HG03571 (cell line): ENCODE results near the gene ANXA3.
"Not testable (repeated sequence)": the region's sequence is repeated elsewhere in the genome, so short reads cannot be mapped to it uniquely, and the experiment has no call there.

ENCODE experiments used
- ATAC-seq: cut with Tn5 transposase; IDR thresholded peaks from one replicate; pipeline ENCODE4 v1.9.1; 2021; ENCODE audit not compliant: unreplicated experiment

Gene ANXA3

GRCh38 chr4:78551420-78552351 lies at the start of gene ANXA3:
Gene ANXA3 (plus strand): TSS chr4:78551770. CDS start chr4:78554474, 2,704 bp downstream.
- no peak for ATAC-seq

DNA sequence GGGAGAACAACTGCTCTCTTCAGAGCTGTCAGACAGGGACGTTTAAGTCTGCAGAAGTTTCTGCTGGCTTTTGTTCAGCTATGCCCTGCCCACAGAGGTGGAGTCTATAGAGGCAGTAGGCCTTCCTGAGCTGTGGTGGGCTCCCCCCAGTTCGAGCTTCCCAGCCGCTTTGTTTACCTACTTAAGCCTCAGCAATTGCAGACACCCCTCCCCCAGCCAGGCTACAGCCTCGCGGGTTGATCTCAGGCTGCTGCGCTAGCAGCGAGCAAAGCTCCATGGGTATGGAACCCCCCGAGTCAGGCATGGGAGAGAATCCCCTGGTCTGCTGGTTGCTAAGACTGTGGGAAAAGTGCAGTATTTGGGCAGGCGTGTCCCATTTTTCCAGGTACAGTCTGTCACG lies 45.3 kb upstream of the ANXA3 start:
- ATAC-seq: not testable (repeated sequence)

DNA sequence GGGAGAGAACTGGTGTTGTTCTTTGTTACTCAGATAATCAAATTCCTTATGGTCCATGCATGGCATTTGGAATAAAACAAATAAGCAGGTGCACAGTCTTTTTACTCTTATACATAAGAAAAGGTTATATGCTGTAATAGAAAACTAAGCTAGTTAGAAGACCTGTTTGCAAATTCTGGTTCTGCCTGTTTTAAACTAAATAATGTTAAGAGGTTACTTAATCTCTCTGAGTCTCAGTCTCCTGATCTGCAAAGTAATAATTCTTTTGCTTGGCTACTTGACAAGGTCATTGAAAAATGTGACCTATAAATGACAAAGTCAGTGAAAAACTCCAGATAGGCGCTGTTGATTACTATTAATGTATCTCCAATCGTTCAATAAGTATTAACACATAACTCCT lies 42.5 kb upstream of the ANXA3 start:
- no peak for ATAC-seq

DNA sequence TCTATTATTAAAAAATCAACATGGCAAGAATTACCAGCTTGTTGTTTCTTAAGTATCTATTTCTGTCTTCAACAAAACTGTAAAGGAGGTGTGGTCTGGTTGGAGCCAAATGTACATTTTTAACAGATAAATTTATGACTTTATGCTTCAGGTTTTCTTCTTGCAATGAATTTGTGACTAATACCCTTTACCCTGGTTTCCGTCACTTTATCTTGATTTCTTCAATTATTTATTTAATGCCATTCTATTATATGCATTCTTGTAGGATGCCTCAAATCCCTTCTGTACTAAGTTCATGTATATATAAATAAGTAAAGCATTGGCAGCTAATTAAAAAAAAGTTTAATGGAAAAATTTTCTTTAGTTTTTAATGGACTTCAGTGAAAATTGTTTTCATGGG lies 41.5 kb upstream of the ANXA3 start:
- no peak for ATAC-seq

- ATAC-seq: no peak
Observed at GRCh38 chr4:78510681-78511080, 40.9 kb upstream of the ANXA3 start.

DNA sequence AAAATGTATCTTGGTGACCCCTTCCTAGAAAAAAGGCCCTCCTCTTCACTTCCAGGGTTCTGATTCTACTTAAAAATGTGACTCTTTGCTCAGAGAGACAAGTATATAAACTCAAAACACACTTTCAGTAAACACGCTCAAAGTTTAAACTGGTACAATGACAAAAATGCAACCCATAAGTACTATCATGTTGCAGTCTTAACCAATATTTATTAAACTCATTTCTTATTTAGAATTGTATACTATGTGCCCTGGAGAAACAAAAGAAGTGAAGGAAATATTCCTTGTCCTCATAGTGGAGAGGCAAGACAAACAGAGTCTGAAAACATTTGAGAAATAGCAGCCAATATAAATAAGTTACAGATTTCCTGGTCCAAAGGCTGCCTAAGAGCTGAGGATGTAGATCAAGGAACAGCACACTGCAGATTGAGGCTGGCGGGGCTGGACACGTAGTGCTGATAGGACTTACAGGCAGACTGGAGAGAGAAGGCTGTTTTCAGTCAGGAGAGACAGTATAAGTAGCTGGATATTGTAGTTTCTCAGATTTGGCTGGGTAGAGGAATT lies 39.1 kb upstream of the ANXA3 start:
- no peak for ATAC-seq

- no peak for ATAC-seq
Observed at GRCh38 chr4:78513411-78513975, 38.1 kb upstream of the ANXA3 start.

DNA sequence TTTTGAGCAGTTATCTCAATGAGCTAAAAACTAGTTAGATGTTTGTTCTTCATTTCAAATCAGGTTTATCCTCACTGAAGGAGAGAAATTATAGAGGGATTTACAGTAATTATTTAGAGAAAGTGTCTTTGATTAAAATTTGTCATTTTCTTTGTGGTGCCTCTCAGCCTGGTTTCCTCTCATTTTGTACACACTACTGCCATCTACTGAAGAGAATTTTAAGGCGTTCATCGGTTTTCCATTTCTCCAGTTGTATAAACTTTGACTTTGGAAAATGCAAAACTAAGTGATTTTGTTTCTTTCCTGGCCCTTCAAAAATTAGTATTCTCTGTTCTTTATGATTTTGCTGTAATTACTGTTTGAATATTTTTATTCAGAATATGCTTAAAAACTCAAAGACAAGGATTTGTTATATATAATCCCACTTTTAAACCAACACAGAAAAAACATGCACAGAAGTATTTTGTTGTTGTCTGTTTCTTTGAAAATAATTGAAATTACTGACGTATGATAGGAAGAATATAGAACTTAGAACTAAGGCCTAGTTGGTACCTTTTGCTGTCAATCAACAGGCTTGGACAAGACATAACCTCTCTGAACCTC lies 34.4 kb upstream of the ANXA3 start:
- no peak for ATAC-seq

- no peak for ATAC-seq
Observed at GRCh38 chr4:78518561-78518960, 33.0 kb upstream of the ANXA3 start.

- ATAC-seq: no peak
Observed at GRCh38 chr4:78519962-78520361, 31.6 kb upstream of the ANXA3 start.

GRCh38 chr4:78520808-78521226 lies 30.8 kb upstream of the ANXA3 start:
- ATAC-seq: no peak

DNA sequence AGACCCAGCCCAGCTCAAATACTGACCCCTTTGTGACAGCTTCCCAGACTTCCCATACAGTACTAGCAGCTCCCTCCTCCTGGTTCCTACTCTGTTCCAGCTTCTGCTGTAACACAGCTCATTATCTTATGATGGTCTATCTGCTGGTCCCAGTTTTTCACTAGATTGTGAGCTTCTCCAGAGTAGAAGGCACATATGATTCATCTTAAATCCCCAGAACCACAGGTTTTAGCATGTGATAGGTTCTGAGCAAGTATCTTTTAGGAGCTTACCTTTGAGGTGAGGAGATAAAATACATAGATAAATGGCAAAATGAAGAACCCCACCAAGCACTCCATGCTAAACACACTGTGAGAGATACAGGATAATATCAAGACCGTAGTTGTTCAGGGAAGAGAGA lies 27.6 kb upstream of the ANXA3 start:
- ATAC-seq: no peak

DNA sequence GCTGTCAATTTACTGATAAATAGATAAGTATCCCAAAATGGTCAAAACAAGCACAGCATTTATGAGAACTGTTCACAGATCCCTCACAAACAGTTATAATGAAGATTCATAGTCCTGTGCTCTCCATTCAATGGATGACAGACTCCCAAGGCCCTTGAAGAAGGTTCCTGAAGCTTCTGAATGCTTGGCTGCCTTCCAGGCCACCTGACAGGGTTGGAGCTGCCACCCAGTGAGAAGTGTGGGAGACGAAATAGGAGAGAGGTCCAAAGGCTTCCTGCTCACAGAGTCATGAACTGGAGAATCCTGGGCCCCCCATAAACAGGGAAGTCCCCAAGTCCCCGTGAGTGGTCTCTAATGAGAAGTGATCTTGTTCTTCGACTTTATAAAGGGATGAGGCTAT lies 26.0 kb upstream of the ANXA3 start:
- no peak for ATAC-seq

GRCh38 chr4:78527103-78527502 lies 24.5 kb upstream of the ANXA3 start:
- no peak for ATAC-seq

- ATAC-seq: no peak
Observed at GRCh38 chr4:78527555-78527954, 24.0 kb upstream of the ANXA3 start.

DNA sequence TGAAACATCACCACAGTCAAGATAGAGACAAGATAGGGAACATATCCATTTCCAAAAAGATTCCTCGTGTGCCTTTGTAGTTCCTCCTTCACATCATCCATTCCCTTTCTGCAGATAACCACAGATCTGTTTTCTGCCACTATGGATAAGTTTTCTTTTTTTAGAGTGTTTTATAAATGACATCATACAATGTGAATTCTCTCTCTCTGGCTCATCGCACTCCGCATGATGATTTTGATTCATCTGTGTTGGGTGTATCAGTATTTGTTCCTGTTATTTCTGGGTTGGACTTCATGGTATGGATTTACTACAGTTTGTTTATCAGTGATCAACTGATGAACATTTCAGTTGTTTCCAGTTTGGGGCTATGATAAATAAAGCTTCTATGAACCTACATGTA lies 23.2 kb upstream of the ANXA3 start:
- no peak for ATAC-seq

- ATAC-seq: no peak
Observed at GRCh38 chr4:78529569-78530209, 21.9 kb upstream of the ANXA3 start.

- no peak for ATAC-seq
Observed at GRCh38 chr4:78532046-78532445, 19.5 kb upstream of the ANXA3 start.

DNA sequence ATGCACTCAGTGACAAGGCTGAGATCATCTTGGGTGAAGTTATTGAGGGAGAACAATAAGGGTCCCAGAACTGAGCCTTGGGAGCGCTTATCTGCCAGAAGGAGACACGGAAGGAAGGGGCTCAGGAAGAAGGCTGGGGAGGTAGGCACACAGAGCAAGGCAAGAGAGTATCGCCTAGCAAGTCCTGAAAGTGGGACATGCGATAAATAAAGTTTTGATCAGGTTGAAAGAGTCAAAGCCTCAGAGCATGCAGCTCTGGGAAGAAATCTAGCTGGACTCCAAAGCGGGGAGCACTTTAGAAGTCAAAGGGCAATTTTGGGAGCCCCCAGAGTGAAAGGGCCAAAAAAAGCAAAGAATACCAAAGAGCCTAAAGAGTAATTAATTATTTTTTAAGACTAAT lies 17.7 kb upstream of the ANXA3 start:
- ATAC-seq: no peak

GRCh38 chr4:78534286-78534955 lies 17.1 kb upstream of the ANXA3 start:
- ATAC-seq: no peak

DNA sequence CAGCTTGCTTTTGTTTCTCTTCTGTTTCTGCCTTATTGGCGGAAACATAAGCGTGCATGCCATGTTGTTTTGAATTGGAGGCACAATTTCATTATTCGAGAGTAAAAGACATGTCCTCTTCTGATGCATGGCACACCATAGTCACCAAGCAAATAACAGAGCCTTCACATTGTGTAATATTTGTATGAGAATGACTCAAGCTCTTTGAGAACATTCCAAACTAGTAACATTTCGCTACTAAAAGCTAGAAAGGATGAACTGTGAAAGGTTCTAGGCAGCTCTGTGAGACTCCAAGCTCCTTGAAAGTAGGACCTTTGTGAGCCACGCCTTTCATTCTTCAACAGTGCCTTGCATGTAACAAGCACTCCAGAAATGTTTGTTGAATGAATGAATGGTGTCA lies 9.2 kb upstream of the ANXA3 start:
- no peak for ATAC-seq
